ENCODE results near the gene CCDC74A.
"Not testable (repeated sequence)": the region's sequence is repeated elsewhere in the genome, so short reads cannot be mapped to it uniquely, and the experiment has no call there.

CCDC74A gene

DNA sequence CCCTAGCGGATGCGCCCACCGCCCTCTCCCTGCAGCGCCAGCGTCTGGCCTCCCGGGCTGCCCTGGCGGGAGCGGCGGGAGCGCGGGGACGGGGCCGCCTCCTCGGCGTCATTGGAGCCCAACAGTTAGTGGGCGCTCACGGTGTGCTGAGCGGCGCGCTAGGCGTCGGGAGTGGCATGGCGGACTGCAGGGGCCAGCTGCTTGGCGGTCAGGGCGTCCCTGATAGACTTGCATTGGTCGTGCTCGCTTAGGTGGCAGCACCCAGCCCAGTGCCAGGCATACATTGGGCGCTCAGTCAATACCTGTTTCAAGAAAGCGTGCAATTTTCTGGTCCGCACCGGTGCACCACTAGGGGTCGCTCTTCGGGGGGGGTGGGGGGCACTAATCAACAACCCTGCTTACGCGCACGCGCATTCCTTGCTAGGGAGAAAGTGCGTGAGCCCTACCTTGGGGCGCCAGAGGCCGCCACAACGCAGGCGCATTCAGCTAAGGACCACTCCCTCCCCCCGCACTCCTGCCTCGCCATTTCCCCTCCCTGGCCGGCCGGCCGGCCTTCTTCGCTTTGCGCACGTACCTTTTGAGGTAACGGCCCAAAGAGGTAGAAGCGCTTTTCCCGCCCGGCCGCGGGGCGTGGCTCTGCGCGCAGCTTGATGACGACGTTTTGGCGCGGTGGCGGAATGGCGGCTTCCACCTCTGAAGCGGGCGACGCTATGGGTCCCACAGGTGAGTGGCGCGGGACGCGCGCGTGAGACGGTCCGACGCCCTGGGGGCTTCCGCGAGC is 35.1 kb upstream of the CCDC74A start:
- peak overlapping the region; percentile 99 for H3K4me3 ChIP-seq (ENCODE audit: low read depth, low read length)
- TF ChIP-seq, protein P1, sequence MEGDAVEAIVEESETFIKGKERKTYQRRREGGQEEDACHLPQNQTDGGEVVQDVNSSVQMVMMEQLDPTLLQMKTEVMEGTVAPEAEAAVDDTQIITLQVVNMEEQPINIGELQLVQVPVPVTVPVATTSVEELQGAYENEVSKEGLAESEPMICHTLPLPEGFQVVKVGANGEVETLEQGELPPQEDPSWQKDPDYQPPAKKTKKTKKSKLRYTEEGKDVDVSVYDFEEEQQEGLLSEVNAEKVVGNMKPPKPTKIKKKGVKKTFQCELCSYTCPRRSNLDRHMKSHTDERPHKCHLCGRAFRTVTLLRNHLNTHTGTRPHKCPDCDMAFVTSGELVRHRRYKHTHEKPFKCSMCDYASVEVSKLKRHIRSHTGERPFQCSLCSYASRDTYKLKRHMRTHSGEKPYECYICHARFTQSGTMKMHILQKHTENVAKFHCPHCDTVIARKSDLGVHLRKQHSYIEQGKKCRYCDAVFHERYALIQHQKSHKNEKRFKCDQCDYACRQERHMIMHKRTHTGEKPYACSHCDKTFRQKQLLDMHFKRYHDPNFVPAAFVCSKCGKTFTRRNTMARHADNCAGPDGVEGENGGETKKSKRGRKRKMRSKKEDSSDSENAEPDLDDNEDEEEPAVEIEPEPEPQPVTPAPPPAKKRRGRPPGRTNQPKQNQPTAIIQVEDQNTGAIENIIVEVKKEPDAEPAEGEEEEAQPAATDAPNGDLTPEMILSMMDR (IDR thresholded peaks at IDR 0.05; ENCODE audit: low read depth, low read length, missing control alignments) = peak; percentile 73
- DNase-seq (ENCODE audit: low read depth) = peak; percentile 93

DNA sequence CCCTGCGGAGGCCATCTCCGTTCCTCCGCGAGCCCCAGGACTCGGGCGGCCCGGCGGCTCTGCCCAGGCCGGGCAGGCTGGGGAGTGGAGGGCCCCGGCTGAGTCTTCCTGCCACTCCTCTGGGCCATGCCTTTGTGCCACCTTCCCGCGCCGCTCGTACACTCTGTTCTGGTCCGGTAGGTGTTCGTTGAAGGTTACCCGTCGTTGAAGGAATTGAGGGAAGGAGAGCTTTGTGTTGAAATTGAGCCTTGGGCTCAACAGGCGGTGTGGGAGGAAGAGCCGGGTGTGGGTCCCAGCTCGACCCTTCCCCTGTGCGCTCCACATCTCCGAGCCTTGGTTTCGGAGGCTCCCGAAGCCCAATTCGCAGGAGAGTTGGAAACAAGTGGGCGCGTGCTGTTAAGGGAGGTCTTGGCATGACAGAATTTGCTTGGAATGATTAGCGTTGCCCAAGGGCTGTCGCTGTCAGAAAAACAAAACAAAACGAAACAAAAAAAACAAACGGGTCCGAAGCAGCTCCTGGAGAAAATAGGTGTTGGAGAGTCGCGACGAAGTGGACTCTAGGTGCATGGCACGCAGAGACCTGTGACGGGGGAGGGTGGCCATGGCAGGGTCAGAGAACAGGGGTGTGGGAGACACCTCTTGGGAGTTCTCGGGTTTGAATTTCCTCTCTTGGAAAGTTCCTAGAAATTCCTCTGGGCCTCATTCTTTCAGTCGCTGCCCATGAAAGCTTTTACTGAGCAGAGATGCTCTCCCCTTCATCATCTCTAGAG is 34.3 kb upstream of the CCDC74A start:
- H3K4me3 ChIP-seq (ENCODE audit: low read depth, low read length) = peak overlapping the region; percentile 99
- TF ChIP-seq, protein P1 (IDR thresholded peaks at IDR 0.05; ENCODE audit: low read depth, low read length, missing control alignments) = no peak
- no peak for DNase-seq (ENCODE audit: low read depth)

DNA sequence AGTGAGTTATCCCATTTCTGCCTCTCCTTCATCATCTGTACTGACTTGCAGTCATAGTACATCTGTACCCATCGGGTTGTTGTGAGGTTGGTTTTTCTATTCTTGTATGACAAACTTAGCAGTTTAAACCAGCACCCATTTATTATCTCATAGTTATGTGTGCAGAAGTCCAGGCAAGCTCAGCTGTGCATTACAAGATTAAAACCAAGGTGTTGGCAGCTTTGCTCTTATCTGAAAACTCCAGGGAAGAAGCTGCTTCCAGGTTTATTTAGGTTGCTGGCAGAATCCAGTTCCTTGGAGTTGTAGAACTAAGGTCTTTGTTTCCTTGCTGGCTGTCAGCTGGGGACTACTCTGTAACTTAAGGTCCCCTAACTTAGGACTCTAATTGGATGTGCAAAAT is 32.2 kb upstream of the CCDC74A start:
- DNase-seq (ENCODE audit: low read depth); H3K4me3 ChIP-seq (ENCODE audit: low read depth, low read length): not testable (repeated sequence)

DNA sequence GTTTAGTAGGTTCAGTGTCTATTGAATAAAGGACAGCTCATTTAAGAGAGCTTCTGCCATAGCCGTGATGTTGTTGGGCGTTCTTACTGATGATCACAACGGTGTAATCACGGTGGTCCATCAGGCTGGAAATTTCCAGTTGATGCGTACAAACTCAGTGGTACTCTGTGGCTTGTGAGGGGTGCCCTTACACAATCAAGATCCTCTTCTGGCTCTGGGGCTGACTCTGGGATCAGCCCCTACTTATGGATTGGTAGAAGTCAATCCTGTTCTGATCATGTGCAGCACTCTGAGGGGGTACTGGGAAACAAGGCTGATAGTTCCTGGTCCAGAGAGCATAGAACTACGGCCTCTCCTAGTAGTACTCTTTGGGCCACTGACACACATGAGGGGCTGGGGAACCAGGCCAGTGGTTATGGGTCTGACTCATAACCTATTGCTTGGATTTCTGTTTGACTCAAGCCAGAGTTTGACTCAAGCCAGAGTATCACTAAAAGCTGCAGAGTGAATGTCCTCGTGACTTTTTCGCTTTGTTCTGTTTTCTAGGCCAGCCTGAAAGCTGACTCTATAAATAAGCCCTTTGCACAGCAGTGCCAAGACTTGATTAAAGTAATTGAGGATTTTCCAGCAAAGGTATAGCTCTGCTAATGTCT is 29.2 kb upstream of the CCDC74A start:
- not testable (repeated sequence) for H3K4me3 ChIP-seq (ENCODE audit: low read depth, low read length)
- peak; percentile 49 for DNase-seq (ENCODE audit: low read depth)

DNA sequence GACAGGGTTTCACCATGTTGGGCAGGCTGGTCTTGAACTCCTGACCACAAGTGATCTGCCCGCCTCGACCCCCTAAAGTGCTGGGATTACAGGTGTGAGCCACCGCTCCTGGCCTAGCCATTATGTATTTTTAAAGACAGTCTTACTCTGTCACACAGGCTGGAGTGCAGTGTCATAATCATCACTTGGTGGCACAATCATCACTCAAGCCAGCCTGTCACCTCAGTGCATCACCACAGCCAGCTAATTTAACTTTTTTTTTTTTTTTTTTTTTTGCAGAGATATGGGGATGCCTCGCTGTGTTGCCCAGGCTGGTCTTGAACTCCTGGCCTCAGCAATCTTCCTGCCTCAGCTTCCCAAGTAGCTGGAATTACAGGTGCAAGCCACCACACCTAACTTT is 24.1 kb upstream of the CCDC74A start:
- H3K4me3 ChIP-seq (ENCODE audit: low read depth, low read length); DNase-seq (ENCODE audit: low read depth): not testable (repeated sequence)

DNA sequence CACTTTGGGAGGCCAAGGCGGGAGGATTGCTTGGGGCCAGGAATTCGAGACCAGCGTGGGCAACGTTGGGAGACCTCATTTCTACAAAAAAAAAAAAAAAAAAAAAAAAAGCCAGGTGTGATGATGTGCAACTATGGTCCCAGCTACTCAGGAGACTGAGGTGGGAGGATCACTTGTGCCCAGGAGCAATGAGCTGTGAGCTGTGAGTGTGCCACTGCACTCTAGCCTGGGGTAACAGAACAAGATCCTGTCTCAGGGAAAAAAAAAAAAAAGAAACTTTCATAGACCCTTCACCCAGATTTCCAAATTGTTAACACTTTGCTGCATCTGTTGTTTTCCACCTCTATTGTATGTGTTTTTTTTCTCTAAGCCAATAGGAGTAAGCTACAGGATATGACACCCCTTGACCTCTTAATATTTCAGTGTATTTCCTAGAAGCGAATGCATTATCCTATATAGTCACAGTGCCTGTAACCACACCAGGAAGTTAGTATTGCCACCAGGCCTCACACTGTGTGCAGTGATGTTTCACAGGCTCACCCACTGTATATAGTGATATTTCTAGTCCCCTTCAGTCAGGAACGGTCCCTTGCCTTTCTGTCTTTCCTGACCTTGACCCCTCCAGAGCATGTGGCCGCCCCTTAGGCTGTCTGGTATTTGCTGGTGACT is 23.5 kb upstream of the CCDC74A start:
- DNase-seq (ENCODE audit: low read depth); H3K4me3 ChIP-seq (ENCODE audit: low read depth, low read length): not testable (repeated sequence)

DNA sequence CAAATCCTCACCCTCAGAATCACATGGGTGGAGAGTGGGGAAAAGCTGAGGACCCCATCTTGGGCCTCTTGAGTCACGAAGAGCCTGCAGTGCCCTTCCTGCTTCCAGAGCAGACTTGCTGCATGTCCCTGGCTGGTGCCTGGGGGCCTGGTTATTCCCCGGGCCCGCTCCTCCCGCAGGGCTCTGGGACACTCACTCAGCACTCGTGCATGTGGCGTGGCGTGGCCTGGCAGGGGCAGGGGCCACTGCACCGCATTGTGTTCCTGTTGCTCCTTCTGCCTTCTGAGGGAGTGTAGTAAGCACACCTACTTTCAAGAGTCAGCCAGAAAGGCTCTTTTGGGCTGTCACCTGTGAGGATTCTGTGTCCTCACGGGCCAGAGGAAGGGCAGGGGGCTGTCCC is 18.1 kb upstream of the CCDC74A start:
- H3K4me3 ChIP-seq (ENCODE audit: low read depth, low read length) = no peak overlapping the region
- TF ChIP-seq, protein P1 (IDR thresholded peaks at IDR 0.05; ENCODE audit: low read depth, low read length, missing control alignments) = no peak
- DNase-seq (ENCODE audit: low read depth) = no peak

DNA sequence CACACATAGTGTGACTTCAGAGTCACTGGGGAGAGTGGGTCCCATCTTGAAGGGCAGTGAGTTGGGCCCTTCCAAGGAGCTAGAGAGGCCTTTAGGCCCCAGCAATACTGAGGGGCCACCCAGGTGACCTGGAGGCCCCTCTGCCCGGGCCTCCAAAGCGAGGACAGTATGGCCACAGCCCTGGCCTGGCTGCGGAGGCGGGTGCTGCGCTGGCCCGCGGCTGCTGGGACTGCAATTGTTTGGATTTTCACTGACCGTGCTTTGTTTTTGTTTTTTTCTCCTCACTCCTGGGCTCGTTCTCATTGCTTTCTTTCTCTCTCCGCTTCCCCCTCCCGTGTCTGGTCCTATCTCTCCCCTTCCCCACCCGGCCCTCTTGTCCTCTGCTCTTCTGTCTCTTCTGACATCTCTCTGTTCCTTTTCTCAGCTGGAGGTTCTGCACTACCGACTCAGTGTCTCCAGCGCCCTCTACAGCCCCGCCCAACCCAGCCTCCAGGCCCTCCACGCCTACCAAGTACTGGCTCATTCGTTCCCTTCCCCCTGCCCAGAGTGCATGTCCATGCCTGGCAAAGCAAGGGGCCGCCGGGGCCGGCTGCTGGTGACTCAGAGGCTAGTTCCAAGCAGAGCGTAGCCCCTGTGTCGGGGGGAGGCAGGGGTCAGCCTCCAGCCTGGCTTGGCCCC is 16.3 kb upstream of the CCDC74A start:
- not testable (repeated sequence) for H3K4me3 ChIP-seq (ENCODE audit: low read depth, low read length); DNase-seq (ENCODE audit: low read depth)

DNA sequence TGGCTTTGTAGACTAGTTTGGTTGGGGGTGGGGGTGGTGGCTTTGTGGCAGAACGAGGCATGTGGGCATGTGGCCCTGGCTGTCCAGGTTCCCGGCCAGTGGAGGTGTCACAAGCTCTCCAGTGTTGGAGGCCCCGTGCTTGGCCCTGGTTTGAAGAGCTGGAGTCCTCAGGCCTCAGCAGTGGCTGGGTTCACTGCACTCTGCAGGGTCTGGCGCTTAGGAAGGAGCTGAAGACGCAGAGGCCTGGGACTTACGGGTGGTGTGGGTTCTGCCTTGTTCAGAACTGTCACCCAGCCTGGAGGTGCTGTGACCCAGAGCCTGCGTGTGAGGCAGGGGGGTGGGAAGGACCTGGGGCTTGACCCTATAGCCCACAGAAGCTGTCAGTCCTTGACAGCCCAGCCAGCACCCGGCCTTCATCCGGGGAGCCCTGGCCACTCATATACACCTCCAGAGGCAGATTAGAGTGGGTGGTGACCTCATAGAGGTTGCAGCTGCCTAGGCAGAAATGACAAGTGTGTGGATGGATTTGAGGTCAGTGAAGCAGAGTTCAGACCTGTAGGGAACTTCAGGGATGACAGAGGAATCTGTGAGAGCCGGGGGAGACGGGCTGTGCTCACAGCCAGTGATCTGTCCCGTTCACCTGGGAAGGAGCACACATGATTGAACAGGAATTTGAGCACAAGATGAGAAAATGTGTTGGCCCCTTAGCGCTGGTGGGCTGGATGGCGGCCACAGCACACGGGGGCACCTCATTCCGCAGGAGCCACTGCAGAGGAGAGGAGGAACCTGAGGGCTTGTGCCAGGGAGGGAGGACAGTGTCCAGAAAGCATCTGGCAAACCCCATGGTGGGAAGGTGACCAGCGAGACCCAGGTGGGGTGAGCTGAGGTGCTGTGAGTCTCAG is 15.5 kb upstream of the CCDC74A start:
- not testable (repeated sequence) for H3K4me3 ChIP-seq (ENCODE audit: low read depth, low read length); DNase-seq (ENCODE audit: low read depth)

DNA sequence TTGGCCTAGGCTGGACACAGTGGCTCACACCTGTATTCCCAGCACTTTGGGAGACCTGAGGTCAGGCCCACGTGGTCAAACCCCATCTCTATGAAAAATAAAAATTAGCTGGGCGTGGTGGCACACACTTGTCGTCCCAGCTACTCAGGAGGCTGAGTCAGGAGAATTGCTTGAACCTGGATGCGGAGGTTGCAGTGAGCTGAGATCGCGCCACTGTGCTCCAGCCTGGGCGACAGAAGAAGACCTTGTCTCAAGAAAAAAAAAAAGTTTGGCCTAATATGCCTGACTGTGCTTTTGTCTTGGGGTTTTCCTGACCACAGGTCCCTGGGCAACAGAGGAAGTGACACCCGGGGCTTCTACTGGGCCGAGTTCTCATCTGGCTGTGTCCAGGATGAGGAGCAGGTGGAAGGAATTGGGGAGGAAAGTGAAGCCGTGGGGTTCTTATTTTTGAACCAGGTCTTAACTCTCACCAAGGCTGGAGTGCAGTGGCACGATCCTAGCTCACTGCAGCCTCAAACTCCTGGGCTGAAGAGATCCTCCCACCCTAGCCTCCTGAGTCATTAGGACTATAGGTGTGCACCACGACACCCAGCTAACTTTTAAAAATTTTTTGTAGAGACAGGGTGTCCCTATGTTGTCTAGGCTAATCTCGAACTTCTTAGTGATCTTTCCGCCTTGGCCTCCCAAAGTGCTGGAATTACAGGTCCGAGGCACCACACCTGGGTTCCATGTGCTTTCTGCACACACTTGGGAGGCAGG is 13.1 kb upstream of the CCDC74A start:
- not testable (repeated sequence) for DNase-seq (ENCODE audit: low read depth); H3K4me3 ChIP-seq (ENCODE audit: low read depth, low read length)

DNA sequence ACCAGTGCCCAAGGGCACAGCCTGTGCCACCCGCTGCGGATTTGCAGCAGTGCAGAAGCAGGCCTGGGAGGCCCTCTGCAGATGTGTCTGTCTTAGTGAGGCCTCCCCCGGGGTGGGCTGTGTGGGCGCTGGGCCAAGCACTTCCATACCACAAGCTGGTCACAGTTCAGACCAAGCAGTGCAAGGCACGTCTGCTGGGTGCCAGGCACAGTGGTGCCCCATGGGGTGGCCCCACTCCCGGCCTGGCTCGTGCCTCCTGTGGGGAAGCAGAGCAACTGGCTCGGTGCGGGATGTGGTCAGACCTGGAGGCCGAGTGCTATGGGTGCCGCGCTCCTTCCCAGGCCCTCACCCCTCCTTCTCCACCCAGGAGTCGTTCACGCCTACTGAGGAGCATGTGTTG is 12.5 kb upstream of the CCDC74A start:
- H3K4me3 ChIP-seq (ENCODE audit: low read depth, low read length); DNase-seq (ENCODE audit: low read depth): not testable (repeated sequence)
